GM19372 (cell line): ENCODE measurements around the gene SPOCK3.
"Not testable (repeated sequence)": the region's sequence is repeated elsewhere in the genome, so short reads cannot be mapped to it uniquely, and the experiment has no call there.

Experiments
- ATAC-seq: cut with Tn5 transposase; IDR thresholded peaks from one replicate; pipeline ENCODE4 v1.9.1; 2021; ENCODE audit warnings: mild to moderate bottlenecking, low read depth, moderate library complexity; ENCODE audit not compliant: unreplicated experiment

SPOCK3 gene

DNA sequence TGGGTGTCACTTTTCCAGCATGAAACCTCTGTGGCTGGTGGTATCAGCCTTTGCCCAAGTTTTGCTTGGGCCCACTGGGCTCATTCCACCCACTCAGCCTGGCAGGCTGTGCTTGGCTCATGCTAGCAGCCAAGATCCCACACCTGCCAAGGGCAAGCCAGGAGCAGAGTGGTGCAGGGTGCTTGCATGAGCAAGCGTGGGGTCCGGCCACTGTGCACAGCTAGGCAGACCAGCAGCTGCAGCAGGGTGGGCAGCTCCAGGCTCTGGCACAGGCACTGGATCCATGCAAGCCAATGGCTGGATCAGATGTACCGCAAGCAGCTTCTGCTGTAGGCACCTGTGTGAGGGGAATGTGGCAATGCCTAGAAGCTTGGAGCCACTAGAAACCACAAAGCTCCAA is 253.9 kb downstream of the SPOCK3 start:
- no peak for ATAC-seq

- ATAC-seq = no peak
Measured at GRCh38 chr4:166977596-166977995, 256.7 kb downstream of the SPOCK3 start.

DNA sequence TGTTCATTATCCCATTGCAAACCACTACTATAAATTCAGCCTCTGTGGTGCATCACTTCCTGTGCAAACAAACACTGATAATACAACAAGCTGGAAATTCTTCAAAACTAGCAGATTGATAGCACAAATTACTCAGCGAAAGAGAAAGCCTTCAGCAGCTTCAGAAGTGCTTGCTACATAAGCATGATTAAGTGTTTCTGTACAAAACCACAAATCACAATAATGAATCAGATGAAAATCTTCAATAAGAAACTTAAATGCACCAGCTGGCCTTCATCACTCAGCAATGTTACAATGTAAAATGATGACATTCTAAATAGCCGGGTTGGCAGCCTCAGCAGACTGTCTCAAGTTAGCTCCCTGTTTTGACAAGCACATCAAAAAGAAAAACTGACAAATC is 262.2 kb downstream of the SPOCK3 start:
- ATAC-seq = no peak

DNA sequence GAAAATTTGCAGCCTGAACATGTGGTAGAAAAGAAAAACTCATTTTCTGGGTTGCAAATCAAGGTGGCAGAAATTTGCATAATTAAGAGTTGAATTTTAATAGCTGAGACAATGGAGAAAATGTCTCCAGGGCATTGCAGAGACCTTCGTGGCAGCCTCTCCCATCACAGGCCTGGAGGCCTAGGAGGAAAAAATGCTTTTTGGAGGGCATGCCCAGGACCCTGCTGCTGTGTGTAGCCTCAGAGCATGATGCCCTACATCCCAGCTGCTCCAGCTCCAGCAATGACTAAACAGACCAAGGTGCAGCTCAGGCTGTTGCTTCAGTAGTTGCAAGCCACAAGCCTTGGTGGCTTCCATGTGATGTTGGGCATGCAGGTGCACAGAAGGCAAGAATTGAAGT is 266.1 kb downstream of the SPOCK3 start:
- not testable (repeated sequence) for ATAC-seq

DNA sequence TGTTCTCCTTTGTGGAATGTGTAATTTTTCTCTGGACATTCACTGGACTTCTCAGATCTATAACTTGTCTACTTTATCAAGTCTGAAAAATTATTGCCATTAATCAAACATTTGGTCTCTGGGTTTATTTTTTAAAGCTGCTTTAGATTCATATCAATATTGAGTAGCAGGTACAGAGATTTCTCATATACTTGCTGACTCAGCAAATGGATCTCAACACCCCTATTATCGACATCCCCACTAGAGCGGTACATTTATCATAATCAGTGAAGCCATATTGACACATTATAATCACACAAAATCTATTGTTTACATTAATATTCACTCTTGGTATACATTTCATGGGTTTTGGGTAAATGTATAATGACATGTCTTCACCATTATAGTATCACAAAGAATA is 268.7 kb downstream of the SPOCK3 start:
- no peak for ATAC-seq

DNA sequence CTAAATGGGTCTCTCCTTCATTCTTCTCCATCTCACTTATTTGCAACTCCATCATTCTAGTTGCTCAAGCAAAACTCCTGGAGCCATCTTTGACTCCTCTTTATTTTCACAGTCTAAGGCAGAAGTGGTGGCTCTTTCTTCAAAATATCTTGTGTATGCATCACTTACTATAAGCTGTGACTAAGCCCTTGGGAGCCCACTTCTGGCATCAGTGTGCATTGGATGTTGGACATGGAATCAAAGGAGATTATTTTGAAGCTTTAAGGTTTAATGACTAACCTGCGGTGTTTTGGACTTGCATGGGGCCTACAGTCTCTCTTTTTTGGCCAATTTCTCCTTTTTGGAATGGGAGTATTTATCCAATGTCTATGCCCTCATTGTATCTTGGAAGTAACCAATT is 276.8 kb downstream of the SPOCK3 start:
- no peak for ATAC-seq

DNA sequence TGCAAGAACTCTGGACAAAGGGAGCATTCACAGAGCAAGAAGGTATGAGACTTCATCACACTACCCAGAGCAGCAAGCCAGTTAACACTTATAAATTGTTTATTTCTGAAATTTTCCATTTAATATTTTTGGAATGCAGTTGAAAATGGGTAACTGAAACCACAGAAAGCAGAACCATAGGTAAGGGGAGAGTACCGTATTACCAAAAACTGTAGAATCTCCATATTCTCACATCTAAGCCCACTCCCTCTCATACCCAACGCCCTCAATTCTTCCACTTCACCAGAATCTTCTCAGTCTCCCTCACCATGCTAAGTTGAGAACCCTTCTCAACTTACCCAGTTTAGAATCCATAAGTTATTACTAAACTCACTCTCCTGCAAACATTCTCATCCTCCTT is 277.8 kb downstream of the SPOCK3 start:
- ATAC-seq = no peak

GRCh38 chr4:166941629-166942028 is 292.7 kb downstream of the SPOCK3 start:
- ATAC-seq = no peak

GRCh38 chr4:166930464-166930863 is 303.8 kb downstream of the SPOCK3 start:
- no peak for ATAC-seq

- no peak for ATAC-seq
Measured at GRCh38 chr4:166924424-166924823, 309.9 kb downstream of the SPOCK3 start.

- ATAC-seq = no peak
Measured at GRCh38 chr4:166913926-166914325, 320.4 kb downstream of the SPOCK3 start.

DNA sequence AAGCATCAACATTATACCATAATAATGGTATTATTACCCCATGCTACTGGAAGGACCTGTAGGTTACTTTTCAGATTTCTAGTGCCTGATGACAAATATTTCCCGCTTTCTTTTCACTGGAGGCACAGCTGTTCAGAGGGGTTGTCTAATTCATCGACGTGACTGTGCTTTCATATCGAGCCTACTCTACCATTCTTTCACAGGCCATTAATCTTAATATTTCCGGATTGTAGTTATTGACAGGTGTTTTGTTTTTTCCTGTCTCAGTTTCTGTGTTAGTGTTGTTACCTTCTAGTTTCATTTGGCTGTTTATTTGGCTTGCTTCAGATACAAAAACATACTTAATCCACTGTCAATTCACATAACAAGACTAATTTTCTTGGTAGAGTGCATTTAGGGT is 330.9 kb downstream of the SPOCK3 start:
- no peak for ATAC-seq

- ATAC-seq = no peak
Measured at GRCh38 chr4:166902941-166903340, 331.4 kb downstream of the SPOCK3 start.

DNA sequence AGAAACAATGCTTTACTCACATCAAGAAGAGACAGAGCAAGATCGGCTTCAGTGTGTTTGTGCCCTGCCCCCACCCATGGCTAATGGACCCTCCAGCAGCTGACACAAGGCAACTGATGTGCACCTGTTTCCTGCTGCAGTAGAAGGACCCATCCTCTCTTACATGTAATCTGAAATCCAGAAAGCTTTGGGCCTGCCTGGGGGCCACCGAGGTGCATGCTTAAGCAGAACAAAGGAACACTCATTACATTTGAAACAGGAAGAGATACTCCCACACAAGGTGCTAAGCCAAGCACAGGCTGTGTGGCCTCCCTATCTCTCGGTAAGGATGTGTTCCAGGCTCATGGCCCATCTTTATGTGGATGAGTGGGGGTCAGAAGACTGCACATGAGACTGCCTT is 338.0 kb downstream of the SPOCK3 start:
- ATAC-seq = no peak

DNA sequence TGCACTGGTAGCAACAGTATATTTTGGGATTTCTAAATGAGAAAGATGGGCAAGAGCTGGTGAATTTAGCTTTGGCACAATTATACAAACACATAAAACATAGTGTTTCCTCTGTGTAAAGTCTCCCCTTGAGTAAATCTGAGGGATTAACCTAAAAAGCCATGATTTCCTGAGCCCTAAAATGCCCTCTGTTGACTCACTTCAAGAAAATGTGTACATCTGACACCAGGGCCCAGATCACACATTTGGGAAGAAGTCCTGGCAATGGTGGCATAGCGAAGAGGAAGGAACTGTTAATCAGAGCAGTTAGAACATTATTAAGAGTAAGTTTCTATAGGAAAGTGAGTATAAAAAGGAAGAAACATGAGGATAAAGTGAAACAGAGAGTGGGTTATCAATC is 338.5 kb downstream of the SPOCK3 start:
- no peak for ATAC-seq

DNA sequence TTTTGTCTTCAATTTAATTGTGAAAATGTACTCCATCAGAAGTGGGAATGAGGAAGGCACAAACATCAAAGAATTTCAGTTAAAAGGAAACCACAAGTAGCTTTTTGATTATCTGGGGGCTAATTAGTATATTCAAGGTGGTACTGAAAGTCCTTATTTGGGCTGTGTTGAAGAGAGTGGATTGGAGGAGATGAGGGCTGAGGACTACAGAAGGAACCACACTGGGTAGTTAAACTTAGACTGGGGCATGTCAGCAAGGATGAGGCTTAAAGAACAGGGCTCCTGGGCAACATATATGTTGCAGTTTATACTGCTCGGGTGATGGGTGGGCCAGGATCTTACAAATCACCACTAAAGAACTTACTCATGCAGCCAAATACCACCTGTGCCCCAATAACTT is 346.8 kb downstream of the SPOCK3 start:
- no peak for ATAC-seq

DNA sequence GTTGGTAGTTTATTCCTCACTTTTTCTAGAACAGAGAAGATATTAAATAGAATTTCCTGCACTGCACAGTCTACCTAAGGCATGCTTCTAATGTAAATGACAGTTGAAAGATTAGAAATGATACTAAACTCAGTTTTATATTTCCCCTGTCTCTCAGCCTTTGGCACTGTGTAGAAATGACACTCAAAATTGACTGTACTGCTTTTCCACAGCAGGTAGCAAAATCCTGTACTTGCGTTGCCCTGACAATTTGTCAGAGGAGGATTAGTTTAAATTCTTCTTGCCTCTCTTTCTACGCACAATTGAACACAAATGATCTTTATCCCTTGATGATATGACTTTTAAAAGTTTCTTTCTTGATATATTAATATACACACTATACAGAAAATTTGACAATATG is 347.6 kb downstream of the SPOCK3 start:
- ATAC-seq = no peak

DNA sequence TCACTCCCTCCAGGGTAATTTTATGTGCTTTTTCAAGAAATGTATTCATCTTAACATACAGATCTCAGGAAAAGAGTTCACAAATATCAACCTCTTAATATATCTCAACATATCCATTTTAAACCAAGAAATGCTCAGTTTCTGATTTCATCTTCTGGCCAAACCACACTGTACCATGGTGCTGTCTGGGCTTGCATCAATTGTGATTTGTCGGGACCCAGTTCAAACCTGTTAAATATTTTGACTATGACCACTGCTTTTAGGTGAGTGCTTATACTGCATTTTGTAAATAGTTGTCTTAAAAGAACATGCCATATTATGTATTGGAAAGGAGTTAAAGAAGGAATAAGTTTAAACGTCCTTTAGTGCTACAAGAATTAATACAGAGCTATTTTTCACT is 352.1 kb downstream of the SPOCK3 start:
- no peak for ATAC-seq

DNA sequence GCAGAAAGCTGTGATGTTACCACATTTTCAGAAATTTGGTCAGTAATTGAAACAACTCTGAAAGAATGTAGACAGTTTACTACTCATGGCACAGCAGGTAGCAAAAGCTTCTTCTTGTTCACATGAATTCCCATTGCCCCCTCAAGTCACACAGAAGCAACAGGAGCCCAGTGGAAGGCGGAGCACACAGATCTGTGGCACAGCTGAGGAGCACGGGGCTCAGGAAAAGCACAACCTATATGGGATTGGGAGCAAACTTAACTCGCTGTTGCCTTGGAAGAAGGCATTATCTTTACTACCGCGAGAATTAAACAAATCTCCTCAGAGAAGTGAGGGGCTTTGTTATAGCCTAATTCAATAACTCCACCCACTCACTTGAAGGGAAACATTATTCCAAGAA is 358.5 kb downstream of the SPOCK3 start:
- no peak for ATAC-seq

- no peak for ATAC-seq
Measured at GRCh38 chr4:166862032-166862431, 372.3 kb downstream of the SPOCK3 start.

GRCh38 chr4:166850398-166850797 is 383.9 kb downstream of the SPOCK3 start:
- ATAC-seq = not testable (repeated sequence)

DNA sequence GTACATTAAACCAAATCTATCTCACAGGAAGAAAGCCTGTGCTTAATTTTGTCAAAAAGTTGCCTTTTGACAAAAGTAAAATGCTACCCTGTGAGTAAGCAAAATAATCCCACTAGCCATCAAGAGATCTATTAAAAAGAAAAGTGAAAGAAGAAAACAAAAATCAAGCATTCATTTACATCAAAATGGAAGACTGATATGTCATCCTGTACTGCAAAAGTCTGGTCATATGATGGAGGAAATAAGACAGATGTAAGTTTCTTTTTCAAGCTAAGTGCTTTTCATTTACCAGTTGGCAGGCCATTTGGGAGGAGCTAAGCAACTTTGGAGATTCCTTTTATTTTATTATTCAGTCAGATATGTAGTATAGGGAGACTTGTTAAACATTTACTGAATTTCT is 387.4 kb downstream of the SPOCK3 start:
- ATAC-seq = no peak

GRCh38 chr4:166842795-166843261 is 391.5 kb downstream of the SPOCK3 start:
- no peak for ATAC-seq
